Measurements from ENCODE around the gene FN1.
"Not testable (repeated sequence)": the region's sequence is repeated elsewhere in the genome, so short reads cannot be mapped to it uniquely, and the experiment has no call there.

The FN1 gene

DNA sequence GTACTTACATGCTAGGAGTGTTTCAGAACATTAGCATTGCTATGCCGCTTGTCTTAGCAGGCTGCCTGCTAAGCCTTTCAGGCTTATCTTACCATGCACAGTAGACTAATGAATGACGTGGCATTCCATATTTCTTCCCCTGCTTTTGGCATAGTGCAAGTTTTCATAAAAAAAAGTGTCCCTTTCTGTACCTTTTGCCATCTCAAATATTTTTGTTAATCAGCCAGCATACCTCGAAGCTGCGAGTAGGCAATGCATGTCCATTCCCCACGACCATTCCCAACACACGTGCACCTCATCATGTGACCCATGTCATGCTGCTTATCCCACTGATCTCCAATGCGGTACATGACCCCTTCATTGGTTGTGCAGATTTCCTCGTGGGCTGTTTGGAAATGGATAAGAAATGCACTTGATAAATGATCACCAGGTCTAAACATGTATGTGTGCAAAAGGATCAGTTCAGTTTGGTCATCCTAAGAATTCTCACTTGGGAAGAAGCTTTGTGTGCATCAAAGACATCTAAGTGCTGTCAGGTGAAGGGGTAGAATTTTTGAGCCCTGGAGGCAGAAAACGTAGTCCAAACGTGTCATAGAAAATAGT lies 13.9 kb downstream of the FN1 start:
- DNase-seq, result no peak

GRCh38 chr2:215420471-215420935 lies 15.4 kb downstream of the FN1 start:
- no peak for DNase-seq

DNA sequence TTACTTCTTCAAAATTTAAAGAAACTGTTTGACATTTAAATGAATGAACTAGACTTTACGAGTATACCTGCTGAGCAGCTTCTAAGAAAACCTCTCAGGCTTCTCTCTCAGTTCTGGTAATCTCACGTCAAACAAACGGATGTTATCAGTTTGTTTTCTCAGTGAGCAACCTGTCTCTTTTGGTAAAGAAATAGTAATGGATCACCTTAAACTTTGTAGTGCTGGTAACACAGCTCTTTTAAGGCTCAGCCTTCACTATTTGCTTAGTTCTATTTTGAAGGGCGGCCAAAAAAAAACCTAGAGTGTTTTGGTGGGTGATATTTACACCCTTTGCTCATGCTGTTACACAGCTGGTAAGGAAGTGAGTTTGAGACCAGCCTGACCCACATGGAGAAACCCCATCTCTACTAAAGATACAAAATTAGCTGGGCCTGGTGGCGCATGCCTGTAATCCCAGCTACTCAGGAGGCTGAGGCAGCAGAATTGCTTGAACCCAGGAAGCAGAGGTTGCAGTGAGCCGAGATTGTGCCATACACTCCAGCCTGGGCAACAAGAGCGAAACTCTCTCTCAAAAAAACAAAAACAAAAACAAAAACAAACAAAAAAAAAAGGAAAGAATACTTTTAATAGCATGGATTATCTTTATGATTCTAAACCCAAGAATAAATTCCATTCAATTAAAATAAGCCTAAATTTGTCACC lies 15.9 kb downstream of the FN1 start:
- DNase-seq, result no peak

- DNase-seq, result no peak
Observed at GRCh38 chr2:215419113-215419512, 16.8 kb downstream of the FN1 start.

DNA sequence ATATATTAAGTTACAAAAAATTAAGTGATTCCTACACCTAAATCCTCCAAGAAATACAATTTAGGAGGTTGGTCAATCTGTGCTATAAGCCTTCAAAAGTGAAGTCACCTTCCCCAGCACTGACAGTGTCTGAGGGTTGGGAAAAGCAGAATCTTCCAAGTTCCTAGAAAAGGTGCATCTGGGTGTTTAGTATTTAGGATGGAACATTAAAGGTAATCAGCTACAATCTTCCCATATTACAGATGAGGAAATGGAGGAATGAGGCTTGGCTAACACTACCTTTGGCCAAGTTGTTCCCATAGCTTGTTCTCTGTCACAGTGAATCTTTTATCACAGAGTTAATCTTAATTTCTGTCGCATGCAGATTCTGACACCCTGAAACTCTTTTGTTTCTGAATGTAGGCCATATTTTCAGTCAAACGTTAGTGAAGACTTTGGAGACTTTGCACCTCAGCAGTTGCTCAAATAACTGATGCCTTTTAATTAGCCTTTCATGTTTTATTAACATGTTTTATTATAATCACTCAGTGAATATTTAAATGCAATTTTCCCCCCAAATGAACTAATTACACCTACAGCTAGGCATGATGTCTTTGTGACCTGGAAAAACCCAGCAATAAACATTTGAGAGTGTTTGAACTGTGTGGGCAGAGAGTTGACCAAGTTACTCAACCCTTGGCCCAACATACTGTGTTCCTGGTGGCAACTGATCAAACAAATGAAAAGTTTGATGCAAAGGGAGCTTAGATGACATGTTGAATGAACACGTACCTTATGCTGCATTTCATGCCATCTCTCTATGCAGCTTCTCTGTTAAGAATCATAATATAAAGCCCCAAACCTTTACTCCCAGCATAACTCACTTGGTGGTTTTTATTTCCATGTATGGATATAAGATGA lies 17.6 kb downstream of the FN1 start:
- DNase-seq, result no peak

GRCh38 chr2:215417400-215417951 lies 18.4 kb downstream of the FN1 start:
- DNase-seq, result no peak

DNA sequence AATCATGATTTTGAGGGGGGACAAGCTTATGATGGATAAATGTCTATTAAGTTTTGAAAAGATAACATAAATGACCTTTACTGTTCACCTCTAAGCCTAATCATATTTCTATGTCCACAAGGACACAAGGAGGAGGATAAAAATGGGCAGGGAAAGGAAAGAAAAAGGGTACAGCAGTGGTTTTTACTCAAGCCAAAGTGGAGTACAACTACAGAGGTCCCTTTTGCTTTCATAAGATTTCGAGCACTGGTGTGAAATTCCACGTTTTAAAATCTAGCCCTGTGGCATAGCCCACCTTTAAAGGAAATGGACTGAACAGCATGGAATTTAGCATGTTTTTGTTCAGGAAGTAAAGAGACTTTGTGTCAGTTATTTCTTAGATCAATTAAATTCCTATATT lies 19.2 kb downstream of the FN1 start:
- DNase-seq, result no peak

DNA sequence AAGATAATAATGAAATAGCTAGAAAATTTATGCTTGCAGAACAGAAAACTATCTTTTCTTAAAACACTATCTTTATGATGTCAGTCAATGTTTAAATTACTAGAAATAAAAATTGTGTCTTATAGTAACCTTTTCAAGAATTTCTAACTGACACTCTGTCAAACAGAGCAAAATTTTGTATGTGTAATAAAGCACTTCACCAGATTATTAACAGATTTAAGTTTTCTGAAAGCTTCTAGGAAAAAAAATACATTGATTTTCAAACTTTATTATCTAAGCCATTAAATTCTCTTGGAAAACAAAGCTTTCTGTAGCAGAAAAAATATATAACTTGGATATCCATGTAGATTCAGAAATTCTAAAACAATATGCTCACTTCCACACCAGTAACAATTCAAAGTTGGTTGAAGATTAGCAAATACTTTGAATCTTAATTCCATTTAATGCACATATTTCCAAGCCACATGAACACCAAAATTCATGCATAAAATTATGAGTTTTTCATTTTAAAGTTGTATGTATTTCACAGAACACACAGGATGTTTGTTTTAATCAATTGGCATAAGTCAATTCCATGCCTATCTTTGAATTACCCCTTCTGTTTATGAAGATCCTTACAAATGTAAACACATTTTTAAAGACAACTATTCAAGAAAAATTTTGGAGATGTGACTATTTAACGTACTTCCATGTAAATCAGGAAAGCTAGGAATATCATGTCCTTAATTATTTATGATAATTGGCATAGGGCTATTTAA lies 19.9 kb downstream of the FN1 start:
- no peak for DNase-seq

- DNase-seq, result no peak
Observed at GRCh38 chr2:215415218-215415617, 20.6 kb downstream of the FN1 start.

GRCh38 chr2:215414674-215415073 lies 21.2 kb downstream of the FN1 start:
- no peak for DNase-seq

DNA sequence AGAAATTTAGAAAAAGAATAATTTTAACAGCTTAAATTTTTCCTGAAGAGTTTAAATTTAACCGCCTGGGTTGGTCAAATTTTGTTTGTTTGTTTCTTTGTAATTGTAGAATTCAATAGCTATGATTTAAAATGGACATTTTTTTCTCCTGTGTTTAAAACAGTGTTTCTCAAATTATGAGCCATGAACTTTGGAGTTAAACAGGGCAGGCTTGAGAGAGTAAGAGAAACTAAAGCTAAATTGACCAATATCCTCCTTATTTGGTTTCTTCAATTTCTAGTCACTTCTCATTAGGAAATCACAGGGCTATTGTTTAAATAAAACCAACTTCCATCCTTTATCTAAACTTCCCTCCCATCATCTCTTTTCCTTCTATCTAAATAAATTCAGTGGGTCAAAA lies 21.9 kb downstream of the FN1 start:
- DNase-seq, result no peak

GRCh38 chr2:215413484-215413777 lies 22.4 kb downstream of the FN1 start:
- DNase-seq, result no peak

DNA sequence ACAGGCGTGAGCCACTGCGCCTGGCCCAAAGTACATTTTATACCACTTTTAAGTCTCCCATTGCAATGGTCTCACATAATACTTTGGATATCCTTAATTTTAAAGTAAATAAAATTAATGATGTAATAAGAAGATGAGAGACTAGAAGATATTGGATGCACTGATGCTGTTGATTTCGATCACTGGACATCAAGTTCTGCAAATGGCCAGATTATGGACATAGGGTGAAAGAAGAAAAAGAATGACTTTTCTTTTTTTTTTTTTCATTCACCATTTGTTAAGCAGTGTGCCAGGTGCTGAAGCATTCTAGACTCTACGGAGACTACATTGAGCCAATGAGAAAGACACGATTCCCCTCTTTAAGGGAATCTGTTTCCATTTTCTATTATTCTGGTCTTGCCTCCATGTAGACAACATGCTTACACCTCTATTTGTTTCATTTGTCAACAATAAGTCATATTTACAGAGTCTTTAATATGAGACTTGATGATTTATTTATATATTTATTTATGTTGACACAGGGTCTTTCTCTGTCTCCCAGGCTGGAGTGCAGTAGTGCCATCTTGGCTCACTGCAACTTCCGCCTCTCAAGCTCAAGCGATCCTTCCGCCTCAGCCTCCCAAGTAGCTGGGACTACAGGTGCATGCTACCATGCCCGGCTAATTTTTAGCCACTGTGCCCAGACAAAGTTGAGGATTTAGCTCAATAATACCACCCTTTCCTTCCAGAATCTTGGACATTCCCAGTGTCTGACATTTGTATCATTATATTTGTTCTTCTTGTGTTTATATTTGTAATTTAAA lies 23.7 kb downstream of the FN1 start:
- no peak for DNase-seq

DNA sequence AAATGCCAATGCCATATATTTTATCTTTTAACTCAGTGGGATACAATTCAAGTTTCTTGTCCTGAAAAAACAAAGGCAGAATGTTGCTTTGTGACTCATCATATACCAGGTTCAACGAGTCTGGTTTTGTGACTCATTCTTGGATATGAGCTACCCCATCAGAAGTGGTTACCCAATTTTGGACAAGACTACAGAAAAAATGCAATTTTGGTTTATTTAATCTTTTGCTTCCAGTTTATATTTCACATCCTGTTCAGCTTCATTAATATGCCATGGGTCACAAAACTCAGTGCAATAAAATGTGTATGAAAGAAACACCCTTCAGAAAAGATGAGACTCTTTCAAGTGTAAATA lies 25.0 kb downstream of the FN1 start:
- no peak for DNase-seq

- not testable (repeated sequence) for DNase-seq
Observed at GRCh38 chr2:215410181-215410931, 25.5 kb downstream of the FN1 start.

DNA sequence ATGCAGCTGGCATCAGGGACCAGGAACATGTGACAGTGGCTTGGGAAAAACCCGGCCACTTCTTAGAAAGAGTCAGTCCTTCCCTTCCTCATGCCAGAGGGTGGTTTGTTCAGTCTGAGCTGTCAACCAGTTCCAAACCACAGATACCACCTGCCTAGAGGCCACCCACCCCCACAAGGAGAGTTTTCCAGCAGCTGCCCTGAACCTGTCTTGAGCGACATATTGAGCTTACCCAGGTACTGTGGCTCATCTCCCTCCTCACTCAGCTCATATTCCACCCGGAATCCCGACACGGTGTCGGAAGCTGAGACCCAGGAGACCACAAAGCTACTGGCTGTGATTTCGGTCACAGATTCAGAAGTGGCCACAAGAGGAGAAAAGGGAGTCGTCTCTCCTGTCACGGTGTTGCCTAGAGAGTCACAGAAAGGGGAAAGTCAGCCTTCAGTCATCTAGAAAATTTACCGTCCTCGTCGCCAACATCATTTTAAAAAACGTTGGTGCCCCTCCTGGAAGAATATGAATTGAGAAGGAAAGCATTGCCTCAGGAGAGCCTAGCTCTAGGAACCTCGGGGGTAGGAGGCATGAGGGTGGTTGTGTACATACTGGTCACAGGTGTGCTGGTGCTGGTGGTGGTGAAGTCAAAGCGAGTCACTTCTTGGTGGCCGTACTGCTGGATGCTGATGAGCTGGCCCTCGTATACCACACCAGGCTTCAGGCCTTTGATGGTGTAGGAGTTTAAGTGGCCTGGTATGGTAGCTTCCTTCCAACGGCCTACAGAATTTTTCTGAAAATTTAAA lies 26.3 kb downstream of the FN1 start:
- no peak for DNase-seq

DNA sequence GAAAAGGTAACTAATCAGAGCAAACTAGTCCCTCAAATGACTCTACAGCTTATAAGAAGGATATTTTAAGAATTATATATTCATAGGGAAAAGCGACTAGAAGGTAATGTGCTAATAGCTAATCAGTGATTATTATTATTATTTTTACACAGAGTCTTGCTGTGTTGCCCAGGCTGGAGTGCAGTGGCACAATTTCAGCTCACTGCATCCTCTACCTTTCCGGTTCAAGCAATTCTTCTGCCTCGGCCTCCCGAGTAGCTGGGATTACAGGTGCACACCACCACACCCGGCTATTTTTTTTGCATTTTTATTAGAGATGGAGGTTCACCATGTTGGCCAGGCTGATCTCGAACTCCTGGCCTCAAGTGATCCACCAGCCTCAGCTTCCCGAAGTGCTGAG lies 27.4 kb downstream of the FN1 start:
- DNase-seq, result not testable (repeated sequence)

- DNase-seq, result no peak
Observed at GRCh38 chr2:215407590-215408264, 28.1 kb downstream of the FN1 start.

GRCh38 chr2:215407061-215407460 lies 28.8 kb downstream of the FN1 start:
- DNase-seq, result no peak
